ENCODE measurements around the gene KDM3B.

- no peak for TF ChIP-seq POLR2A (IDR thresholded peaks at IDR 0.05)
- no peak for TF ChIP-seq CTCF (IDR thresholded peaks at IDR 0.05)
These were observed 17.5 kb upstream of the KDM3B start for GRCh38 chr5:138334867-138335447.

All from thyroid gland (tissue), 4 donors.